ENCODE data around the gene HERC2.
"Not testable (repeated sequence)": the region's sequence is repeated elsewhere in the genome, so short reads cannot be mapped to it uniquely, and the experiment has no call there.

HERC2 gene, protein sequence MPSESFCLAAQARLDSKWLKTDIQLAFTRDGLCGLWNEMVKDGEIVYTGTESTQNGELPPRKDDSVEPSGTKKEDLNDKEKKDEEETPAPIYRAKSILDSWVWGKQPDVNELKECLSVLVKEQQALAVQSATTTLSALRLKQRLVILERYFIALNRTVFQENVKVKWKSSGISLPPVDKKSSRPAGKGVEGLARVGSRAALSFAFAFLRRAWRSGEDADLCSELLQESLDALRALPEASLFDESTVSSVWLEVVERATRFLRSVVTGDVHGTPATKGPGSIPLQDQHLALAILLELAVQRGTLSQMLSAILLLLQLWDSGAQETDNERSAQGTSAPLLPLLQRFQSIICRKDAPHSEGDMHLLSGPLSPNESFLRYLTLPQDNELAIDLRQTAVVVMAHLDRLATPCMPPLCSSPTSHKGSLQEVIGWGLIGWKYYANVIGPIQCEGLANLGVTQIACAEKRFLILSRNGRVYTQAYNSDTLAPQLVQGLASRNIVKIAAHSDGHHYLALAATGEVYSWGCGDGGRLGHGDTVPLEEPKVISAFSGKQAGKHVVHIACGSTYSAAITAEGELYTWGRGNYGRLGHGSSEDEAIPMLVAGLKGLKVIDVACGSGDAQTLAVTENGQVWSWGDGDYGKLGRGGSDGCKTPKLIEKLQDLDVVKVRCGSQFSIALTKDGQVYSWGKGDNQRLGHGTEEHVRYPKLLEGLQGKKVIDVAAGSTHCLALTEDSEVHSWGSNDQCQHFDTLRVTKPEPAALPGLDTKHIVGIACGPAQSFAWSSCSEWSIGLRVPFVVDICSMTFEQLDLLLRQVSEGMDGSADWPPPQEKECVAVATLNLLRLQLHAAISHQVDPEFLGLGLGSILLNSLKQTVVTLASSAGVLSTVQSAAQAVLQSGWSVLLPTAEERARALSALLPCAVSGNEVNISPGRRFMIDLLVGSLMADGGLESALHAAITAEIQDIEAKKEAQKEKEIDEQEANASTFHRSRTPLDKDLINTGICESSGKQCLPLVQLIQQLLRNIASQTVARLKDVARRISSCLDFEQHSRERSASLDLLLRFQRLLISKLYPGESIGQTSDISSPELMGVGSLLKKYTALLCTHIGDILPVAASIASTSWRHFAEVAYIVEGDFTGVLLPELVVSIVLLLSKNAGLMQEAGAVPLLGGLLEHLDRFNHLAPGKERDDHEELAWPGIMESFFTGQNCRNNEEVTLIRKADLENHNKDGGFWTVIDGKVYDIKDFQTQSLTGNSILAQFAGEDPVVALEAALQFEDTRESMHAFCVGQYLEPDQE (N-terminal part only)

DNA sequence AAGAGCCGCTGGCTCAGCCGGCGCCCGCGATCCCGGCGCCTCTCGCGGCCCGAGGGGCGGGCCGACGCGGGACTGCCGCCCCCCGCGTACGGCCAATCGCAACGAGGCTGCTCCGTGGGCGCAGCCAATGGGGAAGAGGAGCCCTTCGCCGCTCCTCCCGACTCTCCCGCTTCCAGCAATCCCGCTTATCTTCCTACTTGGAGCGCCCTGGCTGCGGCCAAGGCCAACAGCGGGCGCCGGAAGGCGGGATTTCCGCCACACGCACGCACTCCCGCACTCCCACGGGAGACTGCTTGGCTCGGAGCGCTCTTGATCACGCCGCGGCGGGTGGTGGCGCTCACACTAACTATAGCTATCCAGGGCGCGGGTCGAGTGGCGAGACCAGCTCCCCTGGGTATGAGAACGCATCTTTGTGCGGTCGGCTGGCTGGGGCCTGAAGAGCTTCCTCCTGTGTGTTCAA lies at the start of gene HERC2:
TSS of gene HERC2 (minus strand) at position 51 of the 460 bp plus-strand sequence. CDS start 746 bp downstream, outside the sequence.
- not testable (repeated sequence) for DNase-seq

DNA sequence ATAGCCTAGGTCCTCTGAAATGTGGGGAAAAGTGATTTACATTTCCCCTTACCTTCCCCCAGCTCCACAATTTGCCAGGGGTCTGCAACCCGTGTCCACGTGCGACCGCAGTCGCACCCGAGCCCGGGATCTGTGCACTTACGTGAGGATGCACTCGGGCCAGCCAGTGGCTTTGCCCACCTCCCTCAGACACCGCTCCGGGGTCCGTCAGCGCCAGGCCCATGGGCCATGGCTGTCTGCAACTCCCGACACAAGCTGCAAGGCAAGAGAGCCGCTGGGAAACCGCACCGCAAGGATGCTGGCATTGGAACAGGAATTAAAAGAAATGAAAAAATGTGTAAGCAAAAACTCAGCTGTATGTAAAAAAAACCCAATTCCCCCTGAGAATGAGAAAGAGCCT lies 43.5 kb upstream of the HERC2 start:
- not testable (repeated sequence) for DNase-seq

DNA sequence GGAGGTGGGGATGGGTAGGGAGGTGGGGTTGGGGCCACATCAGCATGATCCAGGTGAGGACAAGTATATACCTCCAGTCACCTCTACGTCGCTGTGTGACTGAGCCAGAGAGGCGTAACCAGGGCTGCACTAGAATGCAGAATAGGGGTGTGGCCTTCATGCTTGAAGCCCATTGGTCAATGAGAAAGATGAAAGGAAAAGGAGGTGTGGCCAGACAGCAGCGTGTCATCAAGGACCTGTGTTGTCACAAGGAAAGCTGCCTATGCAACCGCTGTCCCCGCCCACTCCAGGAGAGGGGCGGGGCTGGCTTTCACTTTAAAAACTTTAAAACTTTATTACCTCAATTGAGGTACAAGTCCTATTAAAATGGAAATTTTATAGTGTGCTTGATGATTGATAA lies 36.0 kb upstream of the HERC2 start, which contains the start of gene GOLGA6L24:
TSS of gene GOLGA6L24 (minus strand) at position 101 of the 400 bp plus-strand sequence. CDS start at position 40, 61 bp downstream.
- not testable (repeated sequence) for DNase-seq

DNA sequence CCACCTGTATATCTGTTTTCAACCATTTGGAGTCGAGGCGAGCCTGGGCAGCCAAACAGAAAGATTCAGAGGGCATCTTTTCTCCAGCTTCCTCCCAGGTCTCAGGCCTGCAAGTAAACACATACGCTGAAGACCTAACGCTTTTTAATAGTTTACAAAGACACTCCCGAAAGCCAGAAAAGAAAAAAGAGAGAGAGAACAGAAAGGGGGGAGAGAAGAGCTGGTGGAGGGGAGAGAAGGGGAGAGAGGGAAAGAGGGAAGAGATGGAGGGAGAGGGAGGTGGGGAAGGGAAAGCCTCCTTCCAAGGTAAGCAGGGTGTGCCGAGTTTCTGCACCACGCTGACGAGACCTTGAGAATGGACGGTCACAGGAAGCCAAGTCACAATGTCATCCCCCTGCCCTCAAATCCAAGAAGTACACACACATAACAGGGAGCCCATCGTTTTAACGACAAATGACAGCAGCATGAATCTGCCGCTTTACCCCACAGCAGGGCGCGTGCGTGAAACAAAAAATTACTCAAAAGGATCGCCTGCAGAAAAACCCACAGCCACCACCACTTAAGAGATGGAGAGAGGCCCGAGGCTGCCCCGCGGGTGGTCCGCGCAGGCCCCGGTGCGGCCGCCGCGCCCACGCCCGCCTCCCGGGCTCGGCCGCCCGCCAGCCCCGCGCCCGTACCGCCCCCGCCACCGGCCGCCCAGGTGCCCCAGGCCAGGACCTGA lies 461 bp downstream of the HERC2 start:
- not testable (repeated sequence) for DNase-seq

DNA sequence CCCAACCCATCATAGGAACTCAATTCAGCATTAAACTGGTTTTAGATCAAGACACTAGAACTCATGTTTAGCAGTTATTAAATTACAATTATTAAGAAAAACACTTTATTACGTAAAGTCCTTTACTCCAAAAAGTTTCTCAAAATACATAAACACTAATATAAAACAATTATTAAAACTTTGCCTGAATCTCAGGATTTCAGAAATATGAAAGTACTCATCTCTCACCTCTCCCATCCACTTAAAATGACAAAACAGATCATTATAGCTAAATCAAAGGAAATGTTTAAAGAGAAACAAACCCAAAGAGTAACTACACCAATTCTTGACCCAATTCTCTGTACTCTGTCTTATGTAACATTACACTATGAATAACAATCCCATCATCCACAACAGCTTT lies 2.3 kb downstream of the HERC2 start:
- not testable (repeated sequence) for DNase-seq

DNA sequence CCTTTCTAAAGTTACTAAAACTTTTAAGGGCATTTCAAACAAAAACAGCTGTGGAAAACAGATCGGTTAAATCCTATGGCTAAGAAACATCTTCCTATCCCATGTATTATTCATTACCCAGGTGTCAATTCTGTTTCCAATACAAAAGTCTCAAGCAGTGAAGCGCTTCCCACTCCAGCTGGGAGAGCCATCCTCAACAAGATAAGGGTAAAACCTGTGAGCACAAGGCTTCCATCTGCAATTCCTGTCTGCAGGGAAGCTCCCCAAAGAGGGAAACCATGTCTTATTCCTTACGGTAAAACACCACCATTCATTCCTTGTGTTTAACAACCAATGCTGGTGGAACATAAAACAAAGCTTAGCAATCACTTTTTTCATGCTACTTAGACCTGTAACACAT lies 3.2 kb downstream of the HERC2 start:
- not testable (repeated sequence) for DNase-seq

DNA sequence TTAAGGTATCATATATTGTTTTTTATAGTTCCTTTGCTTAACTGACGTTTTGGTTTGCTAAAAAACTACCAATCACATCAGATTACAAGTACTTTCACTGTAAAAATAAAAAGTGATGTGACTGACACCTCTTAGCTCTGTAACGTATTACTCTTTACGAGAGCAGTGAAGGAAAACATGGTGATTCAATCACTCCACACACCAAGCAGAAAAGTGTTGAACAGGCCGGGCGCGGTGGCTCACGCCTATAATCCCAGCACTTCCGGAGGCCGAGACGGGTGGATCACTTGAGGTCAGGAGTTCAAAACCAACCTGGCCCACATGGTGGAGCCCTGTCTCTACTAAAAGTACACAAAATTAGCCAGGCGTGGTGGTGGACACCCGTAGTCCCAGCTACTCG lies 3.9 kb downstream of the HERC2 start:
- not testable (repeated sequence) for DNase-seq

DNA sequence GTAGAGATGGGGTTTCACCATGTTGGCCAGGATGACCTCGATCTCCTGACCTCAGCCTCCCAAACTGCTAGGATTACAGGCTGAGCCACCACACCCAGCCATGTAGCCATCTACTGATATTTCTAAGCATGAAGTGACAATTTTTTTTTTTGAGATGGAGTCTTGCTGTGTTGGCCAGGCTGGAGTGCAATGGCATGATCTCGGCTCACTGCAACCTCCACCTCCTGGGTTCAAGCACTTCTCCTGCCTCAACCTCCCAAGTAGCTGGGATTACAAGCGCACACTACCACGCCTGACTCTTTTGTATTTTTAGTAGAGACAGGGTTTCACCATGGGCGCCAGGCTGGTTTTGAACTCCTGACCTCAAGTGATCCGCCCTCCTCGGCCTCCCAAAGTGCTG lies 5.0 kb downstream of the HERC2 start:
- DNase-seq, result not testable (repeated sequence)

DNA sequence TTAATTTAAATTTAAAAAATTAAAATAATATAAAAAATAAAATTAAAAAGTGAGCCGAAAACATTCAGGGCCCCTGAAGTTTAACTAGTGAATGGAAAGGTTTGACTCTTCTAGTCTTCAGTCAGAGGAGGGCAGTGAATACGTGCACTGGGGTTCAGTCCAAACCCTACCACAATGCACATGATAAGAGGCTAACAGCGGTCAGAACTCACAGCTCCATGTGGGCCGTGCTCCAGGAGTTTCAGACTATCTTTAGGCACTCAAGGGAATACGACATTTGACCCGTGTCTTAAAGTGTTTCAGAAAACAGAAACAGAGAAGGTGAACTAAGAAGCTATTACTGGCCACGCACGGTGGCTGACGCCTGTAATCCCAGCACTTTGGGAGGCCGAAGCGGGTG lies 11.5 kb downstream of the HERC2 start:
- DNase-seq, result not testable (repeated sequence)

DNA sequence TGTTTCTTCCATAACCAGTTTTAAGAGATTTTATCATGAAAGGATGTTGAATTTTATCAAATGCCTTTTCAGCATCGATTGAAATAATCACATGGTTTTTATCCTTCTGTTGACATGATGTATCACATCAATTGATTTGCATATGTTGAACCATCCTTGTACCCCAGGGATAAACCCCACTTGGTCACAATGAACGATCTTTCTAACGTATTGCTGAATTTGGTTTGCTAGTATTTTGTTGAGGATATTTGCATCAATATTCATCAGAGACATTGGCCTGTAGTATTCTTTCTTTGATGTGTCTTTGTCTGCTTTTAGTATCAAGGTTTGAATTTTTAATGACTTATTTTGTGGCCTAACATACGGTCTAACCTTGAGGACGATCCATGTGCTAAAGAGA lies 13.3 kb downstream of the HERC2 start:
- not testable (repeated sequence) for DNase-seq

DNA sequence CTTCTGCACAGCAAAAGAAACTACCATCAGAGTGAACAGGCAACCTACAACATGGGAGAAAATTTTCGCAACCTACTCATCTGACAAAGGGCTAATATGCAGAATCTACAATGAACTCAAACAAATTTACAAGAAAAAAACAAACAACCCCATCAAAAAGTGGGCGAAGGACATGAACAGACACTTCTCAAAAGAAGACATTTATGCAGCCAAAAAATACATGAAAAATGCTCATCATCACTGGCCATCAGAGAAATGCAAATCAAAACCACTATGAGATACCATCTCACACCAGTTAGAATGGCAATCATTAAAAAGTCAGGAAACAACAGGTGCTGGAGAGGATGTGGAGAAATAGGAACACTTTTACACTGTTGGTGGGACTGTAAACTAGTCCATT lies 16.3 kb downstream of the HERC2 start:
- DNase-seq, result not testable (repeated sequence)

DNA sequence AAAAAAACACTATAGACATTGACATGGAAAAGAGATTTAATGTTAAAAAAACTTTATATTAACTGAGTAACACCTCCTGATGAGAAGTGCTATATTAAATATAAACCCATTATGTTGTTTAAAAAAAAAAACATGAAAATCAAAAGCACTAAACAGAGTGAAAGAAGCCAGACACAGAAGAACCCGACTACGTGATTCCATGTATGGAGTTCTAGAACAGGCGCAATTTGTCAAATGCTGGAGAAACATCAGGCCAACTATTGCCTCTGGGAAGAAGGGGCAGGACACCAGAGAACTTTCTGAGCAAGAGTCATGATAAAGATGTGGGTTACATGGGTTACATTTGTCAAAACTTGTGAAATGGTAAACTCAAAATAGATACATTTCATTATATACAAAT lies 24.5 kb downstream of the HERC2 start:
- DNase-seq, result not testable (repeated sequence)

DNA sequence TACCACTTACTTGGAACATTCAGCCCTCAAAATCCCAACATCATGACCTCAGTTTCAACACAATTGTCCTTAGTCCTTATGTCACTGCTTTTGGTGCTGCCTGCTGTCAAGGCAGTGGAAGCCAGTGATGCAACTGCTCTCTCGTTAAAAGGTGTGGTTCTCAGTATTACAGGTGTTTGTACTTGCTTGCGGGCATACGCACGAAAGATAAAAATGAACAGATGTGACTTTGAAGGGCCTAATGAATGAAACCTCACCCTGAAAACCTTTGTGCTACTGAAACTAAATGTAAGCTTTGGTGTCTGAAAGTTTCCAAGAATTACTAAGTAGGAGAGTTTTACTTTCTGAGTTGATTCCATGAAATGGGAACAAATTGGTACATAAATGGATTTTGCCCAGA lies 25.2 kb downstream of the HERC2 start:
- not testable (repeated sequence) for DNase-seq

DNA sequence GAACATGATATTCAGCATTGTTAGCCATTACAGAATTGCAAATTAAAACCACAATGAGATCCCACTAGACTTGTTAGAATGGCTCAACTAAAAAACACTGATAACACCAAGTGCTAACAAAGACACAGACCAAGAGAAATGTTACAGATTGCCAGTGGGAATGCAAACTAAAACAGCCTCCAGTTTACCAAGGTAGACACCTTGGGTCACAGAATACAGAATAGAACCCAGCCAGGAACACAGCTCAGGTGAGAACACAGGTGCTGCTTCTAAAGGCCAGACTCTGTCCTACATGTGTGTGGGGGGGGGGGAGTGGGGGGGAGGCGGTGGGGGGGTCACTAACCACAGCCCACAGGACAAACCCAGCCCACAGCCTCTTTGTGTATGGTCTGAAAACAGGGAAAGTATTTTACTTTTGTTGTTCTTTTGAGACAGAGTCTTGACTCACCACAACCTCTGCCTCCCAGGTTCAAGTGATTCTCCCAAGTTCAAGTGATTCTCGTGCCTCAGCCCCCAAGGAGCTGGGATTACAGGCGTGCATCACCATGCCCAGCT lies 26.9 kb downstream of the HERC2 start:
- DNase-seq, result not testable (repeated sequence)

DNA sequence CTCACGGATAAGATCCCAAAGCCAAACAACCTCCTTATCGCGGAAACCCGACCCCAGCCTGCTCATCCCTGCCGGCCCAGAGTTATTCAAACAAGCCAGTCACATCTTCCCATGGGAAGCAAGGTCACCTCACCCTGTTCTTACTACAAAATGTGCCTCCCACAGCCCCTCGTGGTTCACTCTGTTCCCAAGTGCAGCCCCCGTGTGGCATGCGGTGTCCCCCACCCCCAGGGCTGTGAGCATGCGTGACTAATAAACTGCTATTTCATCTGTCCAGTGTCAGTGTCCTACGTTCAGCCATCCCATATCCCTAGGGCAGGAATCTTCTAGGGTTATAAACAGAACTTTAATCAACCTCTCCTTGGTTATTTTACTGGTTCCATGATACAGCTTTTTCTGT lies 27.4 kb downstream of the HERC2 start:
- DNase-seq, result not testable (repeated sequence)

DNA sequence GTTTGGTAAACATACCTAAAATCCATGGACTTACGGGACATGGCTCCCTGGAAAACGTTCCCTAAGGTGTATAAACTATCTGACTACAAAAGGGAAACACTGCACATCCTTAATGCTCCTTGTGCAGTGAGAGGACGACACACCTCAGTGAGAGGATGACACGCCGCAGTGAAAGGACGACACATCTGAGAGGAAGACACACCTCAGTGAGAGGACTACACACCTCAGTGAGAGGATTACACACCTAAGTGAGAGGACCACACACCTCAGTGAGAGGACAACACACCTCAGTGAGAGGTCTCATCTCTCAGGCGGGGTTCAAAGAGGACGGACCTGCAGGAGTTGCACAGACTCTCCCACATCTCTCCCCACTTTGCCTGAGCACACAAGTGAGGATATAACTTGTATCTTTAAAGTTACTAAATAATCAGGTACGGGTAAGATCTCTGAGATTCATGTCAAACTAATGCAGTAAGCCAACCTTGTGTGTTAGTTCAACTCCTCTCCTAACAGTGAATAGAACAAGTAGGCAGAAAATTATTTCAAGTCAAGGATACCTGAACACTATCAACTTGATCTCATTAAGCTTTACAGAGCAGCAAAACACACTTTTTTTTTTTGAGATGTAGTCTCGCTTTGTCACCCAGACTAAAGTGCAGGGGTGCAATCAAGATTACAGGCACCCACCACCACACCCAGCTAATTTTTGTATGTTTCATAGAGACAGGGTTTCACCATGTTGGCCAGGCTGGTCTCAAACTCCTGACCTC lies 32.1 kb downstream of the HERC2 start:
- no peak for DNase-seq

DNA sequence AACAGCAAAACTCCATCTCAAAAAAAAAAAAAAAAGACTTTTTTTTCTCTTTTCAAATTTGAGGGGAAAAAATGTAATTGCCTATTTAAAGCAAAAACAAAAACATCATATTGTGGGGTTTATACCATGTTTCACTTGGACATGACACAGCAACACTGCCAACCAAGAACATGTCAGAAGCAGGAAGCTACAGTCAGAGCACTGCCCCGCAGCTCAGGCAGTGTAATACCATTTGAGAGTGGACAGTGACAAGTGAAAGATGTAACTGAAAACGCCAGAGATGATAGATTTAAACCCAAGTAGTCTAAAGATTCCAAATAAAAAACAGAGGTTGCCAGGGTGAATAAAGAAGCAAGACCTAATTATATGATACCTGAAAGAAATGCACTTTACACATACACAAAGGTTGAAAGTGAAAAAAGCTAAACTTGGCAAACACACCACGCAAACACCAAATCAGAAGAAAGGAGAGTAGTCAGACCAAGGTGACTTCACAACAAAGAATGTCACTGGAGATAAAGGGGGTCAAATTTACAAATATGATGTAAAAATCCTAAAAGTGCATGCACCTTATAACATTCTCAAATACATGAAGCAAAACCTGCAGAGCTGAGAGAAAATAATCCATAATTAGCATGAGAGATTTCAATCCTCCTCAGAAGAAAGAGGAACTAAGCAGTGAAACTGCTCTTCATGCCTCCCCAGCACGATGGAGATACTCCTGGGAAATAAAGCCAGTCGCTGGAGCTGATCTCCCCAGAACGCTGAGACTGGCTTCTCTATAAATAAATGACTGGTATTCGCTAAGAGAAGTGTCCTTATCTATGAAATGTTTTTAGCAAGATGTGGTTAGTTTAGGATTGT lies 32.9 kb downstream of the HERC2 start:
- not testable (repeated sequence) for DNase-seq

DNA sequence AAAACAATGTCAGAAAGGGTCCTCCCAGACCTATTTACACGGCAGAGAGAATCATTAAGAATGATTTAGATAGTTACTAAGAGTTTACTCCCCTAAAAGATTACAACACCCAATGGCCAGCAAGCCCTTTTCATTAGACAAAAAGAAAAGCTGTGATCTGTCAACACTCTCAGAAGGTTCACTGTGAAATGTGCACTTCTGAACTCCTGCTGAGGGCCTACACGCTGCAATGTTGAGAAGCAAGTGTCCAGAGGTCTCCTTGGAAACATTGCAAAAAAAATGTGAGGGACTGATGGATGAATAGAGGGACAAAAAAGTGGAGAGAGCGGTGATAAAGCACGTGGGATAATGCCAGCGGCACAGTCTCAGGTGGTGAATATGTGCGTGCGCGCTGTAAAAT lies 35.3 kb downstream of the HERC2 start:
- not testable (repeated sequence) for DNase-seq

DNA sequence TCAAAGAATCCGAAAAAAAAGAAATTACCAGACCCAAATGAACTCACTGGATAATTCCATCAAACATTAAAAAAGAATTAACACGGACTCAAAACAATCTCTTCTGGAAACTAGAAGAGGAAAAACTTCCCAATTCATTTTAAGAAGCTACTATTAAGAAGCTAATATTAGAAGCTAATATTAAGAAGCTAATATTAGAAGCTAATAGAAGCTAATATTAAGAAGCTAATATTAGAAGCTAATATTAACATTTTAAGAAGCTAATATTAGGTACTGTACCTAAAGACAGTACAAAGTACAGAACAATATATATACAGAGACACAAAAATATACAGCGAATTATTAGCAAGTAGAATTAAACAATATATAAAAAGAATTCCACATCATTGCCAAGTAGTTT lies 35.9 kb downstream of the HERC2 start:
- no peak for DNase-seq

DNA sequence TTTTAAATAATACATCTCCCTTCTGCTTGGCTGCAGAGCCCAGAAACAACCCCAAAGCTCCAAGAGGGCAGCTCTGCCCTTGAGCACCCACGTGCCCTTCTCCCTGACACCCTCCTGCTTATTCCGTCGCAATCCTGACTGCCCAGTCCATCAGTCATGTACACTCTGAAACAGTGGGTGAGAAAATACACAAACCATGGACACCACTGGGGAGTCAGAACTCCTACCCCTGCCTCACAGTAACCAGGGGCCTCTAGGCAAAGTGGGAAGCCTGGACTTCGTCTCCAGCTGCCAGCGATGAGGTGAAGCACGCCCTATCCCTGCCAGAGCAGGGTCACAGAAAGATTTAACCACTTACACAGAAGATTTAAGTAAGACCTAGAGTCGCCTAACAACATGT lies 40.1 kb downstream of the HERC2 start:
- no peak for DNase-seq
